Fibroblast of lung (primary cell): ENCODE results near the gene GPBAR1. TPM values are rescaled to one million over a fixed set of nuclear protein-coding genes. Genes with fewer than 3 reads are reported as not detected.

ENCODE experiments used
- DNase-seq, 2 donors: peaks; one replicate each; pipeline versions ENCODE4 v3.0.0 to v3.0.0-alpha.2; 2010; ENCODE audit warnings: low read depth in 2 of 2
- H2AFZ ChIP-seq: 2 replicates; pipeline ENCODE4 v1.5.1; 2012; ENCODE audit warnings: low read length, control low read depth, inconsistent platforms
- H3K27ac ChIP-seq: 2 replicates; pipeline ENCODE4 v1.5.1; 2011; ENCODE audit warnings: low read length, control low read depth; ENCODE audit not compliant: insufficient read depth
- H3K27me3 ChIP-seq: 2 replicates; pipeline ENCODE4 v1.5.1; 2011; ENCODE audit warnings: mild to moderate bottlenecking, low read length; ENCODE audit not compliant: control insufficient read depth, insufficient read depth
- H3K36me3 ChIP-seq: 2 replicates; pipeline ENCODE4 v1.5.1; 2011; ENCODE audit warnings: low read length; ENCODE audit not compliant: control insufficient read depth, insufficient read depth
- H3K4me1 ChIP-seq: 2 replicates; pipeline ENCODE4 v1.5.1; 2011; ENCODE audit warnings: low read length; ENCODE audit not compliant: control insufficient read depth, insufficient read depth; ENCODE audit errors: extremely low read depth
- H3K4me2 ChIP-seq: 2 replicates; pipeline ENCODE4 v1.5.1; 2011; ENCODE audit warnings: low read length, control low read depth; ENCODE audit not compliant: insufficient read depth; ENCODE audit errors: extremely low read depth
- H3K4me3 ChIP-seq, 4 experiments: fragments of 200-600 bp in 1 of 4; sonication (generic) in 1 of 4; replicated peaks in 1 of 4; 2 replicates each; pipeline ENCODE4 v1.5.1; 2011 to 2016; ENCODE audit warnings: low read length in 4 of 4, low read depth in 3 of 4, mild to moderate bottlenecking in 3 of 4, control low read depth in 2 of 4, inconsistent platforms in 1 of 4, mixed read lengths in 1 of 4; ENCODE audit not compliant: insufficient read depth in 1 of 4; ENCODE audit errors: control extremely low read depth in 1 of 4
- H3K79me2 ChIP-seq: 2 replicates; pipeline ENCODE4 v1.5.1; 2012; ENCODE audit warnings: mild to moderate bottlenecking, low read length, inconsistent platforms; ENCODE audit not compliant: control insufficient read depth, insufficient read depth
- H3K9ac ChIP-seq: 2 replicates; pipeline ENCODE4 v1.5.1; 2011; ENCODE audit warnings: mild to moderate bottlenecking, low read length, control low read depth; ENCODE audit not compliant: insufficient read depth
- H3K9me3 ChIP-seq: 2 replicates; pipeline ENCODE4 v1.5.1; 2012; ENCODE audit warnings: low read depth, low read length; ENCODE audit not compliant: control insufficient read depth, insufficient read depth
- H4K20me1 ChIP-seq: 2 replicates; pipeline ENCODE4 v1.5.1; 2011; ENCODE audit warnings: low read length; ENCODE audit not compliant: control insufficient read depth, insufficient read depth; ENCODE audit errors: extremely low read depth
- CTCF ChIP-seq, 2 donors: IDR thresholded peaks in 1 of 2; conservative IDR thresholded peaks in 1 of 2; 1 replicate in 1 of 2; 2 replicates in 1 of 2; pipeline ENCODE4 v1.5.1; 2011 to 2012; ENCODE audit warnings: low read length in 2 of 2, control low read depth in 1 of 2, inconsistent platforms in 1 of 2, low read depth in 1 of 2, mild to moderate bottlenecking in 1 of 2
- EZH2 ChIP-seq: IDR thresholded peaks from 2 replicates; pipeline ENCODE4 v1.5.1; 2012; ENCODE audit warnings: low read length, control low read depth, mild to moderate bottlenecking; ENCODE audit errors: missing control alignments
- polyA plus RNA-seq, 2 donors: library from polyadenylated mRNA; depleted of rRNA in 1 of 2; stranded (reverse) in 1 of 2; unstranded in 1 of 2; fragments of >200 nt; gene quantifications; 2 replicates each; pipeline ENCODE4 v1.2.1, GENCODE V29; 2011 to 2012; ENCODE audit warnings: missing spikeins in 1 of 2
- total RNA-seq: library from RNA; depleted of rRNA; stranded (reverse); fragments of >200 nt; gene quantifications from 2 replicates; pipeline ENCODE4 v1.2.1, GENCODE V29; 2014

Gene GPBAR1
- total and polyA plus RNA-seq, 2 donors (not counting 1 experiment from before 2014, with no cell fraction given): under 0.01 TPM; not detected in 1

GRCh38 chr2:218291318-218292047 is 30.7 kb downstream of the GPBAR1 start:
- no peak for TF ChIP-seq CTCF (conservative IDR thresholded peaks at IDR 0.05 in 1 of 2, IDR thresholded peaks at IDR 0.05 in 1 of 2; ENCODE audit: low read depth in 1 of 2, low read length in 2 of 2)
- no peak for TF ChIP-seq EZH2
- no peaks in the 10 kb centered on the region for H3K27me3 ChIP-seq
- H3K9me3 ChIP-seq: no peaks in the 10 kb centered on the region
- peak overlapping the region; percentile 75 to 96 (median 94) for H3K4me3 ChIP-seq
- H3K4me1 ChIP-seq: peaks cover 20% of the 10 kb centered on the region
- no peaks in the 10 kb centered on the region for H3K36me3 ChIP-seq
- peak overlapping the region; percentile 89 for H3K27ac ChIP-seq
- H3K4me2 ChIP-seq: peak overlapping the region; percentile 97
- H3K9ac ChIP-seq: peak overlapping the region; percentile 84
- no peaks in the 10 kb centered on the region for H4K20me1 ChIP-seq
- H2AFZ ChIP-seq: no peak overlapping the region
- peak in 1 of 2 donors; percentile 41 for DNase-seq
- peaks cover 43% of the 10 kb centered on the region for H3K79me2 ChIP-seq

DNA sequence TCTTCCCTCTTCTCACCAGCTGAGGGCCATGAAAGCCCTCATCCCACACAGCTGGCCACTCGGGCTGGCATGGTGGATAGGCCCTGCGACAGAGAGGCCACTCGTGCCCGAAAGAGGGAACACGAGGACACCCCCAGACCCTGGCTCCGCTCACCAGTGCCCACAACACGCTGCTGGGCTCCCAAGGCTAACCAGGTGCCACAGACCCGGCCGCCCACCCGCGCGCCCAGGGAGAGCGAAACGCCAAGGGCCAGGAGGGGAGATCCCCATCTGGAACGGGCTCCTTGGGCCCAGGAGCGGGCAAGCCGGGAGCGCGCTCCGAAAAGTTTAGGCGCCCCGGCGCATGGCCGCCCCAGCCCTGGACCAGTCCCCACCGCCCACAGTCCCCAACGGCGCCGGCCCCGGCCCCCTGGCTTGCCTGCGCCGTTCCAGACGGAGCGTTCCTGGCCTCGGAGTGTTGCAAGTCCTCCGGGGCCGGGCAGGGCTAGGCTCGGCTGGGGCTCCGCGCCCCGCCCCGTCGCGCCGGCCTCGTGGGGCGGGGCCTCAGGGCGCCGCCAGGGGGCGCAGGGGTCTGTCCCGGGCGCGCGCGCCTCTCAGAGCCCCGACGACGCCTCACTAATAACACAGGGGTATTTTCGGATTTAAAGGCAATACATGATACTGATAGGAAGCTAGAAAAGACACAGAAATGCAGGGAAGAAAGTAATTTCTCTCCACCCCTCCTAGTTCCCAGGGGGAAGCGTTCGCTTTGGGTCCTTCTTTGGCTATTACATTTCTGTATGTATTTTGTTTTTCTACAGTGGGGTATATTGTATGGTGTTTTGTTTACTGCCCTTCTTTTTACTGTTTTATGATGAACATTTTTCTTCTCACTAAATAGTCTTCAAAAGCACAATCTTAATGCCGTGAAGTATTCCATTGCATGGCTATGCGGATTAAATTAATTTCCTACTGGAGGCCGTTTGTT is 31.5 kb downstream of the GPBAR1 start, which contains the start of gene TMBIM1:
Gene TMBIM1, minus strand, starts transcription at position 456 of the 967 bp plus-strand sequence. CDS start 10,362 bp downstream, outside the sequence.
- peak; percentile 56 to 70 for DNase-seq
- Histone ChIP-seq H3K4me2 (peak within 1 kb of the TSS; percentile 97), H3K79me2 (peaks cover 43% of the 10 kb centered on the region)

More for the DNA sequence above, 31.5 kb downstream of the GPBAR1 start, which contains the start of gene TMBIM1:
- H4K20me1 ChIP-seq: no peaks in the 10 kb centered on the region
- H3K9ac ChIP-seq: peak within 1 kb of the TSS; percentile 84
- TF ChIP-seq CTCF (conservative IDR thresholded peaks at IDR 0.05 in 1 of 2, IDR thresholded peaks at IDR 0.05 in 1 of 2; ENCODE audit: low read depth in 1 of 2, low read length in 2 of 2) (peak; percentile 38 to 46), EZH2 (no peak)
- peaks cover 17% of the 10 kb centered on the region for H3K4me1 ChIP-seq
- peak within 1 kb of the TSS; percentile 75 to 96 (median 94) for H3K4me3 ChIP-seq
- no peaks in the 10 kb centered on the region for H3K9me3 ChIP-seq
- H3K27ac ChIP-seq: peak within 1 kb of the TSS; percentile 89
- H3K36me3 ChIP-seq: no peaks in the 10 kb centered on the region
- H3K27me3 ChIP-seq: no peaks in the 10 kb centered on the region
- peak within 1 kb of the TSS; percentile 73 for H2AFZ ChIP-seq
